Mesendoderm (in vitro differentiated cells): ENCODE results near the gene GTF2IRD1.
"Not testable (repeated sequence)": the region's sequence is repeated elsewhere in the genome, so short reads cannot be mapped to it uniquely, and the experiment has no call there.

Source experiments
- DNase-seq: peaks from one replicate; pipeline ENCODE4 v3.0.0; 2013
- H2AK5ac ChIP-seq: 2 replicates; pipeline ENCODE4 v1.6.1; 2013; ENCODE audit warnings: low read length, inconsistent platforms
- H2BK120ac ChIP-seq: 2 replicates; pipeline ENCODE4 v1.6.1; 2013; ENCODE audit warnings: low read depth, mild to moderate bottlenecking, low read length, moderate library complexity, mixed read lengths
- H2BK15ac ChIP-seq: replicated peaks from 2 replicates; pipeline ENCODE4 v1.6.1; 2013; ENCODE audit warnings: low read depth, mild to moderate bottlenecking, moderate library complexity
- H2BK5ac ChIP-seq: 2 replicates; pipeline ENCODE4 v1.6.1; 2013; ENCODE audit warnings: low read length, inconsistent platforms
- H3K18ac ChIP-seq: 2 replicates; pipeline ENCODE4 v1.6.1; 2013; ENCODE audit warnings: mild to moderate bottlenecking, low read length, mixed read lengths
- H3K23ac ChIP-seq: one replicate; pipeline ENCODE4 v1.6.1; 2013; ENCODE audit warnings: low read length
- H3K27ac ChIP-seq: 2 replicates; pipeline ENCODE4 v1.5.1; 2013; ENCODE audit warnings: low read depth, mild to moderate bottlenecking, inconsistent platforms, low read length, moderate library complexity
- H3K27me3 ChIP-seq: 2 replicates; pipeline ENCODE4 v1.6.1; 2013; ENCODE audit warnings: low read length, control low read depth, mild to moderate bottlenecking, inconsistent platforms; ENCODE audit not compliant: insufficient read depth, poor library complexity
- H3K36me3 ChIP-seq: 2 replicates; pipeline ENCODE4 v1.6.1; 2013; ENCODE audit warnings: low read length, inconsistent platforms; ENCODE audit not compliant: control insufficient read depth, insufficient read depth
- H3K4ac ChIP-seq: one replicate; pipeline ENCODE4 v1.6.1; 2013; ENCODE audit warnings: low read depth, mild to moderate bottlenecking, low read length, moderate library complexity
- H3K4me1 ChIP-seq: 2 replicates; pipeline ENCODE4 v1.6.1; 2013; ENCODE audit warnings: low read depth, low read length, inconsistent platforms; ENCODE audit not compliant: control insufficient read depth
- H3K4me2 ChIP-seq: 2 replicates; pipeline ENCODE4 v1.6.1; 2013; ENCODE audit warnings: low read length
- H3K4me3 ChIP-seq: 2 replicates; pipeline ENCODE4 v1.5.1; 2013; ENCODE audit warnings: mild to moderate bottlenecking, low read length
- H3K56ac ChIP-seq: one replicate; pipeline ENCODE4 v1.6.1; 2013; ENCODE audit warnings: low read length
- H3K79me1 ChIP-seq: 2 replicates; pipeline ENCODE4 v1.6.1; 2013; ENCODE audit warnings: low read length, inconsistent platforms
- H3K79me2 ChIP-seq: 2 replicates; pipeline ENCODE4 v1.6.1; 2013; ENCODE audit warnings: mild to moderate bottlenecking, low read length; ENCODE audit not compliant: control insufficient read depth, insufficient read depth
- H3K9ac ChIP-seq: 2 replicates; pipeline ENCODE4 v1.6.1; 2013; ENCODE audit warnings: low read length, inconsistent platforms
- H4K5ac ChIP-seq: one replicate; pipeline ENCODE4 v1.6.1; 2013; ENCODE audit warnings: low read length
- H4K8ac ChIP-seq: one replicate; pipeline ENCODE4 v1.6.1; 2013; ENCODE audit warnings: low read depth, mild to moderate bottlenecking, control low read depth, low read length, moderate library complexity
- WGBS: extraction: QIAGEN DNeasy Blood & Tissue Kit; methylation state at CpG from one replicate; pipeline ENCODE4 v1.1.7; 2013; ENCODE audit warnings: low lambda C conversion rate, missing lambda C conversion rate; ENCODE audit not compliant: insufficient coverage; ENCODE audit errors: extremely low coverage; 5-methylcytosine and 5-hydroxymethylcytosine counted together

The GTF2IRD1 gene

GRCh38 chr7:74541937-74542336, 88.2 kb downstream of the GTF2IRD1 start:
- H4K8ac ChIP-seq, H2AK5ac ChIP-seq, H3K56ac ChIP-seq, H2BK5ac ChIP-seq, H3K9ac ChIP-seq, H3K27me3 ChIP-seq, H3K18ac ChIP-seq, H4K5ac ChIP-seq, H3K4me3 ChIP-seq, H3K36me3 ChIP-seq, H3K4ac ChIP-seq, H3K27ac ChIP-seq, H3K4me2 ChIP-seq, H3K4me1 ChIP-seq, H3K79me1 ChIP-seq, H2BK120ac ChIP-seq, DNase-seq, H3K23ac ChIP-seq, H3K79me2 ChIP-seq, H2BK15ac ChIP-seq: not testable (repeated sequence)
- no CpG with 5 or more reads among the region's 5 CpGs for WGBS

DNA sequence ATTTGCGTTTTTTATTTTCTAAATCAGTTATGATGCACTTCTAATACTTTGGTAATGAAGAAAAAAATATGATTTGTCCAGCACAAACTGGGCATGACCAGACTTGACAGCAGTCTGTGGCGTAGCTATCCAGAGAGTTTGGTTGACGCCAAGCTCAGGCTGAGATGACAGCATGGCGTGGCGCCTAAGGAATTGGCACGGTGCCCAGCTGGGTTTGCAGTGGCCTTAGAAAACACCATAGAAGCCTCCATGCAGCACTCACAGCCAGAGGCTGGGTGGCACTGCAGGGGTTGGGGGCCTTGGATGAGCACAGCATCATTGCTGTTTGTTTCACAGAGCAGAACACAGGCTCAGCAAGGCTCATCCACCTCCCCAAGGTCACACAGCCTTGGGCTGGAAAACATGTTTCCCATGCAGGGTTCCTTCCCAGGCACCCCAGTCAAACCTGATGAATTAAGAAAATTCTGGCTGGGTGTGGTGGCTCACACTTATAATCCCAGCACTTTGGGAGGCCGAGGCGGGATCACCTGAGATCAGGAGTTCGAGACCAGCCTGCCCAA, 88.9 kb downstream of the GTF2IRD1 start:
- H4K8ac ChIP-seq: no peak overlapping the region
- H3K56ac ChIP-seq: no peak overlapping the region
- no peaks in the 10 kb centered on the region for H3K79me1 ChIP-seq
- peaks cover 6% of the 10 kb centered on the region for H3K36me3 ChIP-seq
- no peak overlapping the region for H2BK5ac ChIP-seq
- H2BK120ac ChIP-seq: no peak overlapping the region
- no peak overlapping the region for H2BK15ac ChIP-seq
- H3K4ac ChIP-seq: no peak overlapping the region
- H3K79me2 ChIP-seq: no peaks in the 10 kb centered on the region
- no peak overlapping the region for H2AK5ac ChIP-seq
- no peaks in the 10 kb centered on the region for H3K4me1 ChIP-seq
- no CpG with 5 or more reads among the region's 9 CpGs for WGBS
- H3K27ac ChIP-seq: no peak overlapping the region
- H3K23ac ChIP-seq: no peak overlapping the region
- H4K5ac ChIP-seq: no peak overlapping the region
- no peak for DNase-seq
- H3K4me3 ChIP-seq: no peak overlapping the region
- H3K27me3 ChIP-seq: no peaks in the 10 kb centered on the region
- no peak overlapping the region for H3K18ac ChIP-seq
- no peak overlapping the region for H3K4me2 ChIP-seq
- no peak overlapping the region for H3K9ac ChIP-seq

- peaks cover 6% of the 10 kb centered on the region for H3K36me3 ChIP-seq
These were observed 91.2 kb downstream of the GTF2IRD1 start for GRCh38 chr7:74544706-74545469.

DNA sequence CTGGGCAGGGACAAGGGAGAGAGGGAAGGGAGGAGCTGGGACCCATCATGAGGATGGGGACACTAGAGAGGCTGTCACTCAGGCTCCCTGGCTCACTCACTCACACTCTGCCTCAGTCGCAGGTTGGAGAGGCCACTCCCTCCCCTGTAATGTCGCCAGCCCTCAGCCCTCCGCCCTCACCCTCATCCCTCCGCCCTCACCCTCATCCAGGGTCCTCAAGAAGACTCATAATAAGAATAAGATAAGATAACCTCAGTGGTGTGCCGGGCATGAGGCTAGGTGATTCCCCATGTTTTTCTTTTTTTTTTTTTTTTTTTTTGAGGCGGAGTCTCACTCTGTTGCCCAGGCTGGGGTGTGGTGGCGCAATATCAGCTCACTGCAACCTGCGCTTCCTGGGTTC, 92.2 kb downstream of the GTF2IRD1 start:
- WGBS: no CpG with 5 or more reads among the region's 8 CpGs
- Histone ChIP-seq H3K36me3 (peaks cover 6% of the 10 kb centered on the region), H3K9ac (no peak overlapping the region), H3K4me1 (no peaks in the 10 kb centered on the region), H3K56ac (no peak overlapping the region), H3K4me2 (no peak overlapping the region), H4K5ac (no peak overlapping the region), H3K79me2 (no peaks in the 10 kb centered on the region), H2AK5ac (no peak overlapping the region), H3K23ac (no peak overlapping the region), H3K27ac (peak overlapping the region; percentile 40), H2BK120ac (no peak overlapping the region), H3K4ac (no peak overlapping the region), H3K4me3 (no peak overlapping the region), H4K8ac (no peak overlapping the region), H3K18ac (no peak overlapping the region), H2BK15ac (no peak overlapping the region), H3K27me3 (no peaks in the 10 kb centered on the region), H2BK5ac (no peak overlapping the region), H3K79me1 (no peaks in the 10 kb centered on the region)
- DNase-seq: no peak

More at GRCh38 chr7:74544706-74545469, 91.2 kb downstream of the GTF2IRD1 start:
- peak overlapping the region; percentile 64 for H3K56ac ChIP-seq
- no peak overlapping the region for H2AK5ac ChIP-seq
- no peaks in the 10 kb centered on the region for H3K27me3 ChIP-seq
- H2BK5ac ChIP-seq: no peak overlapping the region
- H3K27ac ChIP-seq: peak overlapping the region; percentile 65
- no peak overlapping the region for H2BK15ac ChIP-seq
- no peak overlapping the region for H3K23ac ChIP-seq
- no peak overlapping the region for H3K4me2 ChIP-seq
- DNase-seq: peak; percentile 95
- H3K79me1 ChIP-seq: no peaks in the 10 kb centered on the region
- H3K18ac ChIP-seq: no peak overlapping the region
- H3K79me2 ChIP-seq: no peaks in the 10 kb centered on the region
- H3K4me3 ChIP-seq: no peak overlapping the region
- H4K5ac ChIP-seq: no peak overlapping the region
- no peaks in the 10 kb centered on the region for H3K4me1 ChIP-seq
- WGBS: no CpG with 5 or more reads among the region's 12 CpGs
- H3K4ac ChIP-seq: no peak overlapping the region
- no peak overlapping the region for H3K9ac ChIP-seq
- no peak overlapping the region for H4K8ac ChIP-seq
- no peak overlapping the region for H2BK120ac ChIP-seq

- not testable (repeated sequence) for H3K4me2 ChIP-seq, H3K18ac ChIP-seq, H3K27me3 ChIP-seq, H2AK5ac ChIP-seq, H3K4me3 ChIP-seq, H2BK5ac ChIP-seq, H3K4me1 ChIP-seq, H2BK120ac ChIP-seq, DNase-seq, H3K9ac ChIP-seq, H2BK15ac ChIP-seq, H3K79me1 ChIP-seq, H3K36me3 ChIP-seq, H3K23ac ChIP-seq, H3K79me2 ChIP-seq, H3K4ac ChIP-seq, H3K56ac ChIP-seq, H4K5ac ChIP-seq, H3K27ac ChIP-seq, H4K8ac ChIP-seq
- WGBS: no CpG with 5 or more reads among the region's 10 CpGs
These were observed 99.9 kb downstream of the GTF2IRD1 start for GRCh38 chr7:74553596-74554012.
